ES-I3 (cell line): ENCODE data around the gene PROM1.

Source experiments
- H3K36me3 ChIP-seq: 2 replicates; pipeline ENCODE4 v1.6.1; 2013; ENCODE audit warnings: mild to moderate bottlenecking, low read length, control low read depth, moderate library complexity; ENCODE audit not compliant: insufficient read depth
- H3K4me1 ChIP-seq: 2 replicates; pipeline ENCODE4 v1.6.1; 2013; ENCODE audit warnings: mild to moderate bottlenecking, control low read depth, low read length; ENCODE audit not compliant: insufficient read depth
- H3K9ac ChIP-seq: 2 replicates; pipeline ENCODE4 v1.6.1; 2013; ENCODE audit warnings: low read depth, mild to moderate bottlenecking, low read length, moderate library complexity
- H3K9me3 ChIP-seq: 2 replicates; pipeline ENCODE4 v1.6.1; 2013; ENCODE audit warnings: mild to moderate bottlenecking, low read length, moderate library complexity; ENCODE audit not compliant: control insufficient read depth, insufficient read depth

PROM1 gene

GRCh38 chr4:15988222-15988621 lies 95.6 kb downstream of the PROM1 start:
- H3K36me3 ChIP-seq: peaks cover 41% of the 10 kb centered on the region
- H3K4me1 ChIP-seq: peaks cover 6% of the 10 kb centered on the region; the same call in 1 of the 2 replicates
- no peaks in the 10 kb centered on the region for H3K9me3 ChIP-seq
- H3K9ac ChIP-seq: no peak overlapping the region

GRCh38 chr4:15986907-15987306 lies 96.9 kb downstream of the PROM1 start:
- peaks cover 12% of the 10 kb centered on the region; the same call in 1 of the 2 replicates for H3K4me1 ChIP-seq
- no peaks in the 10 kb centered on the region for H3K9me3 ChIP-seq
- peaks cover 47% of the 10 kb centered on the region for H3K36me3 ChIP-seq
- no peak overlapping the region for H3K9ac ChIP-seq

- no peak overlapping the region for H3K9ac ChIP-seq
- peaks cover 12% of the 10 kb centered on the region; the same call in 1 of the 2 replicates for H3K4me1 ChIP-seq
- H3K9me3 ChIP-seq: no peaks in the 10 kb centered on the region
- H3K36me3 ChIP-seq: peaks cover 40% of the 10 kb centered on the region
These were observed 100.2 kb downstream of the PROM1 start for GRCh38 chr4:15983610-15984009.

- Histone ChIP-seq H3K9me3 (no peaks in the 10 kb centered on the region), H3K9ac (no peak overlapping the region), H3K36me3 (peaks cover 35% of the 10 kb centered on the region), H3K4me1 (peaks cover 12% of the 10 kb centered on the region; the same call in 1 of the 2 replicates)
These were observed 100.8 kb downstream of the PROM1 start for GRCh38 chr4:15982842-15983524.

GRCh38 chr4:15976456-15977447 lies 107.1 kb downstream of the PROM1 start:
- Histone ChIP-seq H3K9me3 (no peaks in the 10 kb centered on the region), H3K4me1 (no peaks in the 10 kb centered on the region), H3K9ac (no peak overlapping the region), H3K36me3 (peaks cover 4% of the 10 kb centered on the region; the same call in 1 of the 2 replicates)

GRCh38 chr4:15971068-15971801 lies 112.6 kb downstream of the PROM1 start:
- H3K4me1 ChIP-seq: no peaks in the 10 kb centered on the region
- peaks cover 3% of the 10 kb centered on the region for H3K36me3 ChIP-seq
- no peaks in the 10 kb centered on the region; the same call in 1 of the 2 replicates for H3K9me3 ChIP-seq
- no peak overlapping the region for H3K9ac ChIP-seq

GRCh38 chr4:15968551-15969300 lies 115.1 kb downstream of the PROM1 start:
- Histone ChIP-seq H3K9me3 (no peaks in the 10 kb centered on the region; the same call in 1 of the 2 replicates), H3K9ac (no peak overlapping the region), H3K36me3 (peaks cover 3% of the 10 kb centered on the region), H3K4me1 (no peaks in the 10 kb centered on the region)

- Histone ChIP-seq H3K4me1 (no peaks in the 10 kb centered on the region), H3K36me3 (peaks cover 3% of the 10 kb centered on the region; the same call in 1 of the 2 replicates), H3K9me3 (no peaks in the 10 kb centered on the region; the same call in 1 of the 2 replicates), H3K9ac (no peak overlapping the region)
These were observed 118.5 kb downstream of the PROM1 start for GRCh38 chr4:15965325-15965724.

- no peak overlapping the region for H3K9ac ChIP-seq
- H3K4me1 ChIP-seq: no peaks in the 10 kb centered on the region
- peaks cover 3% of the 10 kb centered on the region; the same call in 1 of the 2 replicates for H3K36me3 ChIP-seq
- H3K9me3 ChIP-seq: no peaks in the 10 kb centered on the region; the same call in 1 of the 2 replicates
These were observed 119.7 kb downstream of the PROM1 start for GRCh38 chr4:15964159-15964558.

GRCh38 chr4:15963576-15963975 lies 120.2 kb downstream of the PROM1 start:
- Histone ChIP-seq H3K9me3 (no peaks in the 10 kb centered on the region; the same call in 1 of the 2 replicates), H3K9ac (no peak overlapping the region), H3K4me1 (no peaks in the 10 kb centered on the region), H3K36me3 (peaks cover under 1% of the 10 kb centered on the region; the same call in 1 of the 2 replicates)

GRCh38 chr4:15963001-15963451 lies 120.8 kb downstream of the PROM1 start, which contains the start of gene FGFBP2:
Gene FGFBP2 (minus strand): TSS chr4:15963175. CDS start chr4:15963129, 46 bp downstream.
- Histone ChIP-seq H3K9ac (no peak within 1 kb of the TSS), H3K36me3 (no peaks in the 10 kb centered on the region), H3K4me1 (peaks cover 2% of the 10 kb centered on the region; the same call in 1 of the 2 replicates), H3K9me3 (no peaks in the 10 kb centered on the region; the same call in 1 of the 2 replicates)

- Histone ChIP-seq H3K9me3 (no peaks in the 10 kb centered on the region; the same call in 1 of the 2 replicates), H3K4me1 (peaks cover 6% of the 10 kb centered on the region; the same call in 1 of the 2 replicates), H3K36me3 (no peaks in the 10 kb centered on the region), H3K9ac (no peak overlapping the region)
These were observed 121.9 kb downstream of the PROM1 start for GRCh38 chr4:15961781-15962510.
